Inflammatory macrophage treated with lipopolysaccharide for 1 hour (primary cell): ENCODE measurements around the gene ATP2C1.

Experiments used
- DNase-seq, 2 donors: peaks; one replicate each; pipeline ENCODE4 v3.0.0-alpha.2; 2020 to 2022

ATP2C1 gene

GRCh38 chr3:131053043-131053859 is 159.4 kb downstream of the ATP2C1 start:
- DNase-seq: peak in 1 of 2 donors; percentile 7
